HS-27A (cell line): Measurements from ENCODE around the gene JDP2.
"Not testable (repeated sequence)": the region's sequence is repeated elsewhere in the genome, so short reads cannot be mapped to it uniquely, and the experiment has no call there.

Experiments
- DNase-seq: peaks from one replicate; pipeline ENCODE4 v3.0.0-alpha.2; 2012; ENCODE audit warnings: low read depth, missing footprints

JDP2 gene

GRCh38 chr14:75456069-75456996 is 28.5 kb downstream of the JDP2 start:
- DNase-seq: no peak

- DNase-seq: no peak
Observed at GRCh38 chr14:75456997-75457335, 29.1 kb downstream of the JDP2 start.

DNA sequence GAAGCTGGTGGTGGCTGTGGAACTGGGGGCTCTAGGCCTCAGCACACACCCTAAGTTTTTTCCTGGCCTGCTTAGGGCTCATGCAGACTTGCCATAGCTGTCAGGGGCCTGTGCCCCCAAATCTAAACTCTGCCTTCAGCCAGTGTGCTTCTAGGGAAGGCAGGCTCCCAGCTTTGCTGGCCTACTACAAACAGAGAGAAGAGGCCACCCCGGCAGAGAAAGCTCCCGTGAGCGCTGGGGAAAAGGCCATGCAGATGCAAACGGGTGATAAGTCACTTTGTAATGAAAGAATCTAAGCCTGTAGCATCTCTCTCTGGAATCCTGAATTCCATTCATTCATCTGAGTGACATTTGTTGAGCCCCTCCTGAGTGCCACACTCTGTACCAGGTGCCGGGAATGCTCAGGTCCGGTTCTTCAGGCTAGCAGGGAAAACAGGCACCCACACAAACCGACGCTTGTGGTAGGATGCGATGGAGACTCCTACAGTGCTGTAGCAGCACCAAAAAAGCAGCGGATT is 29.9 kb downstream of the JDP2 start:
- DNase-seq: no peak

- DNase-seq: no peak
Observed at GRCh38 chr14:75458305-75458704, 30.5 kb downstream of the JDP2 start.

GRCh38 chr14:75459099-75459741 is 31.4 kb downstream of the JDP2 start:
- no peak for DNase-seq

DNA sequence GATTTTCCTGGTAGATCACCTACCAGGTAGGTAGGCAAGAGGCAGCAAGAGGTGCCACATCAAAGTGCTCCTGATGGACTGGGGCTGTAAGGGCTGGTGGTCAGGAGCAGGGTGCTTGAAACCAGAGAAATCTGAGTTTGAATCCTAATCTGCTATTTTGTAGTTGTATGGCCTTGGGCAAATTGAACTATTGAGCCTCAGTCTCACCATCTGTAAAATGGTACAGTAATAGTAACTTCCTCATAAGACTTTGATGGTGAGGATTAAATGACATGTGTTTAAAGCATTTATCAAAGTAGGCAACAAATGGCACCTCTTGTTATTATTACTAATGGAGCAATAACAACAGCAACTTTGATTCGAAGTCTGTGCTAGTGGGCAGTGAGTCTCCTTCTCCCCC is 32.0 kb downstream of the JDP2 start:
- no peak for DNase-seq

- no peak for DNase-seq
Observed at GRCh38 chr14:75460394-75460793, 32.6 kb downstream of the JDP2 start.

GRCh38 chr14:75461303-75461702 is 33.5 kb downstream of the JDP2 start:
- DNase-seq: no peak

DNA sequence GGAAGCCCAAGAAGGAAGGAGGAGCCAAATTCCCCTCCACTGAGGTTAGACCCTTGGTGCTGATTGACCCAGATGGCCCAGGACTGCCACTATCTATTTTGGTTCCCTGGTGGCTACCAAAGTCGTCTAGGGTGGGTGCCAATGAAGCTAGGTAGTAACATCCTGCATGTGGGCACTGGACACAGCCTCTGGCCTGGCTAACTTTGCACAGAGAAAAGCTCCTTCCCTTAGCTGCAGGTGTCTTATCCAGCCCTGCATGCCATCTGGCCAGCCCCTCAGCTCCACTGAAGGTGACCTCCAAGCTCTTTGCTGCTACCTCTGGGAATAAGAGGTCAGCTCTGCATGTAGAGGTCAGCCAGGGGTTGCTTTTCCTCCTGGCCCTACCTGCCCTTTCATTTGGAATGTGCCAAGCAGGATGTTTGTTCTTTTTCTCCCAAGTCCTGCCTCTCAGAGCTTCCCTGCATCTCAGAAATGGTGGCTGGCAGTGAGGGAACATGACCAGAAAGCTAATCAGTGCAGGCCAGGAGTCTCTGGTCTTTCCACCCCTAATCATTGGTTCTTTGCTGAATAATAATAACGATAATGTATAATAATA is 34.0 kb downstream of the JDP2 start:
- no peak for DNase-seq

DNA sequence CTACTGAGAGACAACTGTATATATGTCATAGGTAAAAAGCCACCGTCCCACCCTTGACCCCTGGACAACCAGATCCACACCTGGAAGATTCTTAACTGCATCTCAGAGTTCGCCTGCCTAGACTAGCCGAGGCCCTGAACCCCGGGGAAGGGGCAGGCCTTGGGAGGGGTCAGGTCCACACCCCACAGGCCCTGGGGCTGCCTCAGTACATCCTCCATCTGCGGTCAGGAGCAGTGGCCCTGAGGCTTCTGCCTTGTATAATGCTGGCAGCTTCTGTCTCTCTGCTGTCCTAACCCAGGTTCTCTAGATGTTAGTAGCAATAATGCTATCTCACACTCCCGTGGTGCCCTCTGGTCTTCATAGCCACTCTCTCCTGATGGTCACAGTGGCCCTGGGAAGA is 36.8 kb downstream of the JDP2 start:
- no peak for DNase-seq

DNA sequence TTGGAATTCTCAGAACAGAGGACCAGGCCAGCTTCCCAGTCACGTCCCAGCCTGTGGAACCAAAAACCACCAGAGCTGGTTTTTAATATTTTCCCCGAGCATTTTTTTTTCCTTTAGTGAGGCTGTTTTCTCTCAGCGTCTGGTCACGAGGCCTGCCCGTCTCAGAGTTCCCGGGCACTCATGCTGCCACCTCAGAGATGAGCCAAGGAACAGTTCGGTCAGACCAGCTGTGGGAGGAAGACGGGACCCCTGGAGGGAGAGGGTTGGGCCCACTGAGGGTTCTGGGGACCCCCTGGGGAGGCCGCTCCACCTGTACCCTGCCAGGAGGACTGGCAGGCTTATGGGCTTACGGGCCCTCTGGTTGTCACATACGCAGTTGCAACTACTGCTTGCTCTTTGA is 39.9 kb downstream of the JDP2 start:
- DNase-seq: no peak

- no peak for DNase-seq
Observed at GRCh38 chr14:75469164-75469563, 41.3 kb downstream of the JDP2 start.

GRCh38 chr14:75469606-75470237 is 41.9 kb downstream of the JDP2 start:
- DNase-seq: no peak

- no peak for DNase-seq
Observed at GRCh38 chr14:75470238-75470797, 42.5 kb downstream of the JDP2 start.

DNA sequence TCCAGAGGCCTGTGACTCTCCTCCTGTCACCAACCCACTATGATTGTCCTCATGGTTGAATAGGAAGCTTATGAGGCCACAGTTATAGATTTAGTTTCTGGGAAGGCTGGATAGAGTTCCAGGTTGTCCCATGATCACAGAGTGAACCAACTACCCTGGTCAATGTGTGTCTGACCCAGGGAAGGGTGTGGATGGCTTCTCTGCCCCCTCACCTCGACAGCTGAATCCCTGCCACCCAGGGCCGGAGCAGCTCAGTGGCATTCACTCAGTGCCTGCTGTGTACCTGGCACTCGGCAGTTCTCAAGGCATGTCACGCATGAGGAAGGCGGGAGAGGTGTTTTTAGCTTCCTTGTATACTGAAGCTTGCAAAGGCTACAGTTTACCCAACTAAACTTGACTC is 43.2 kb downstream of the JDP2 start:
- no peak for DNase-seq

GRCh38 chr14:75474127-75474526 is 46.3 kb downstream of the JDP2 start:
- not testable (repeated sequence) for DNase-seq

DNA sequence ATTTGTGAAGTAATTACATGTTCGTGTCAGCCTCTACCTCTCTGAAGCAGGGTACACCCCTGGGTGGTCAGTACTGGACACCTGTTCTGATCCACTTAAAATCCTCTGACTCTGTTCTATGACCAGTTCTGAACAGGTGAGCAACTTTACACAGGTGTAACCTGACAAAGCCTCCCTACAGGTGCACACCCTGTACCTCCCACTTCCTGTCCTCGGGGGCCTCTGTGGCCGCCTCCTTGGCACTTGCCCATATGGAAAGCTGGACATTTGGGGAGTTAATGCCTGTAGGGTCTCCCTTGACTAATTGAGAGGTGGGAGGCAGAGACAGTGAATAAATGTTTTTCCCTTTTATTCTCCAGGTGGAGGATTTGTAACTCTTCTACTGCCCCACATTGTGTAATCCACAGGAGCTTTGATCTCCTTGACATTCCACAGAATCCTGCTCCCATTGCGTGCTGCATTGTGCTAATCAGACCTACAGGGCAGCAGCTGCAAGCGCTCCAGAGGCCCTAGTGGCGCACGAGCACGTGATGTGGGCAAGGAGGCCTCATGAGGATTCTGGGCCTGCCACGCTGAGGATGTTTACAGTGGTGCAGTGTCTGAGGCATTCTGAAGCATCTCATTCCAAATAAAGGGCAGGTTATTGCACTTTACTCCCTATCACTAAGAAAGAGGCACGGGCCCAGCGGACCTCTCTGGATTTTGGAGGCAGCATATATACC is 48.6 kb downstream of the JDP2 start:
- DNase-seq: no peak

- no peak for DNase-seq
Observed at GRCh38 chr14:75477881-75478280, 50.1 kb downstream of the JDP2 start.

- DNase-seq: no peak
Observed at GRCh38 chr14:75479770-75480600, 52.2 kb downstream of the JDP2 start.

GRCh38 chr14:75482366-75482765 is 54.5 kb downstream of the JDP2 start:
- DNase-seq: no peak
